Measurements from ENCODE around the gene DIAPH2. TPM values are rescaled to one million over a fixed set of nuclear protein-coding genes. Genes with fewer than 3 reads are reported as not detected.
"Not testable (repeated sequence)": the region's sequence is repeated elsewhere in the genome, so short reads cannot be mapped to it uniquely, and the experiment has no call there.

DIAPH2 gene
- total and polyA plus RNA-seq, 12 donors: 1.8 to 13.6 (median 10.1) TPM

GRCh38 chrX:96837808-96838207 lies 153.2 kb downstream of the DIAPH2 start:
- H3K9me3 ChIP-seq: no peaks in the 10 kb centered on the region
- intact Hi-C loops (cut with DNase I): no loop called here
- TF ChIP-seq, protein P1, sequence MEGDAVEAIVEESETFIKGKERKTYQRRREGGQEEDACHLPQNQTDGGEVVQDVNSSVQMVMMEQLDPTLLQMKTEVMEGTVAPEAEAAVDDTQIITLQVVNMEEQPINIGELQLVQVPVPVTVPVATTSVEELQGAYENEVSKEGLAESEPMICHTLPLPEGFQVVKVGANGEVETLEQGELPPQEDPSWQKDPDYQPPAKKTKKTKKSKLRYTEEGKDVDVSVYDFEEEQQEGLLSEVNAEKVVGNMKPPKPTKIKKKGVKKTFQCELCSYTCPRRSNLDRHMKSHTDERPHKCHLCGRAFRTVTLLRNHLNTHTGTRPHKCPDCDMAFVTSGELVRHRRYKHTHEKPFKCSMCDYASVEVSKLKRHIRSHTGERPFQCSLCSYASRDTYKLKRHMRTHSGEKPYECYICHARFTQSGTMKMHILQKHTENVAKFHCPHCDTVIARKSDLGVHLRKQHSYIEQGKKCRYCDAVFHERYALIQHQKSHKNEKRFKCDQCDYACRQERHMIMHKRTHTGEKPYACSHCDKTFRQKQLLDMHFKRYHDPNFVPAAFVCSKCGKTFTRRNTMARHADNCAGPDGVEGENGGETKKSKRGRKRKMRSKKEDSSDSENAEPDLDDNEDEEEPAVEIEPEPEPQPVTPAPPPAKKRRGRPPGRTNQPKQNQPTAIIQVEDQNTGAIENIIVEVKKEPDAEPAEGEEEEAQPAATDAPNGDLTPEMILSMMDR (IDR thresholded peaks at IDR 0.05): no peak
- H3K4me1 ChIP-seq: peaks cover 0 to 4% (median 0%) of the 10 kb centered on the region in 9 donors
- no peak overlapping the region for H3K4me3 ChIP-seq
- H3K36me3 ChIP-seq: no peaks in the 10 kb centered on the region
- H3K27ac ChIP-seq: no peak overlapping the region
- peaks cover 0 to 4% (median 0%) of the 10 kb centered on the region in 7 donors for H3K27me3 ChIP-seq
- DNase-seq (no peak), ATAC-seq (no peak)
- 86 to 88% methylated on average over 3 of the region's 3 CpGs for WGBS, 2 donors

- intact Hi-C loops (cut with DNase I): no loop called here
- WGBS, 2 donors: 95 to 100% methylated on average over 1 of the region's 1 CpG
- ATAC-seq (no peak), DNase-seq (no peak)
- Histone ChIP-seq H3K4me3 (no peak overlapping the region), H3K27me3 (peaks cover 0 to 4% (median 0%) of the 10 kb centered on the region in 7 donors), H3K27ac (no peak overlapping the region), H3K4me1 (peaks cover 0 to 4% (median 0%) of the 10 kb centered on the region in 9 donors), H3K9me3 (no peaks in the 10 kb centered on the region), H3K36me3 (no peaks in the 10 kb centered on the region)
- TF ChIP-seq, protein P1 (IDR thresholded peaks at IDR 0.05): no peak
Measured at GRCh38 chrX:96838537-96838936, 153.9 kb downstream of the DIAPH2 start.

DNA sequence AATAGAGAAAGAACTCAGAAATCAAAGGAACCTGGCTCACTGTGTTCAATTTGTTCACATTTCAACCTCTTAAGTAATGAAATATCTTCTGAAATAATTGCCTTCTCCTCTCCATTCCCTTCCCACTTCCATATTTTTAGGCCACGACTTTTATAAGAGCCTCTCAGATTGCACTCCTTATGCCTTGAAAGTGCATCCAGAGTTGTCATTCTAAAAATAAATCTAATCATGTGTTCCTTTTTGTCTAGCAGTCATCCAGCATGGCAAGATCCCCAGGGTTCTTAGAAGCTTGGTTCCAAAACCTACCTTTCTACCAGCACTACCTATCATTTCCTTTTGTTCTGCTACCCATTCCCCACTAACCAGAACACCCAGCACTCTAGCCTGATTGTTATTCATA lies 156.7 kb downstream of the DIAPH2 start:
- ATAC-seq: peak in 1 of 8 donors; percentile 42
- TF ChIP-seq, protein P1 (IDR thresholded peaks at IDR 0.05): no peak
- H3K27ac ChIP-seq: peak overlapping the region in 1 of 10 donors; percentile 21
- H3K4me1 ChIP-seq: peaks cover 0 to 4% (median 0%) of the 10 kb centered on the region in 9 donors
- H3K36me3 ChIP-seq: no peaks in the 10 kb centered on the region
- 38 to 54% methylated on average over 1 of the region's 1 CpG for WGBS, 2 donors
- H3K4me3 ChIP-seq: no peak overlapping the region
- no peaks in the 10 kb centered on the region for H3K9me3 ChIP-seq
- DNase-seq: no peak
- H3K27me3 ChIP-seq: peaks cover 0 to 4% (median 0%) of the 10 kb centered on the region in 7 donors
- intact Hi-C loops (cut with DNase I): loop anchor here in 1 of 10 donors (10.0 kb wide), 1 partner anchor 67 kb away; no protein-coding TSS in a partner anchor

- H3K27ac ChIP-seq: peak overlapping the region in 1 of 10 donors; percentile 21
- H3K27me3 ChIP-seq, ATAC-seq, H3K4me1 ChIP-seq, H3K4me3 ChIP-seq, DNase-seq, H3K36me3 ChIP-seq, H3K9me3 ChIP-seq: not testable (repeated sequence)
- WGBS, 2 donors: 84 to 89% methylated on average over 3 of the region's 3 CpGs
- intact Hi-C loops (cut with DNase I): loop anchor here in 1 of 10 donors (10.0 kb wide), 1 partner anchor 67 kb away; no protein-coding TSS in a partner anchor
Measured at GRCh38 chrX:96841866-96842265, 157.2 kb downstream of the DIAPH2 start.

- peak in 1 of 2 donors; percentile 3 for DNase-seq
- no peaks in the 10 kb centered on the region for H3K9me3 ChIP-seq
- peak in 1 of 8 donors; percentile 55 for ATAC-seq
- H3K27ac ChIP-seq: no peak overlapping the region
- peaks cover 0 to 3% (median 0%) of the 10 kb centered on the region in 9 donors for H3K4me1 ChIP-seq
- intact Hi-C loops (cut with DNase I): loop anchor here in 1 of 10 donors (10.0 kb wide), 1 partner anchor 69 kb away; no protein-coding TSS in a partner anchor
- H3K27me3 ChIP-seq: peaks cover 0 to 12% (median 0%) of the 10 kb centered on the region in 7 donors
- no peaks in the 10 kb centered on the region for H3K36me3 ChIP-seq
- TF ChIP-seq, protein P1 (IDR thresholded peaks at IDR 0.05): peak in 3 of 9 donors; percentile 20 to 39 (median 37)
- 55 to 61% methylated on average over 5 of the region's 5 CpGs for WGBS, 2 donors
- no peak overlapping the region for H3K4me3 ChIP-seq
Measured at GRCh38 chrX:96843566-96843965, 158.9 kb downstream of the DIAPH2 start.

All from heart right ventricle (tissue), 16 donors.